AML-193 (cell line): ENCODE data around the gene ZBTB7C.

ENCODE experiments used
- DNase-seq, 2 experiments: peaks; one replicate each; lab custom pipeline; 2025; lab: John Stamatoyannopoulos, UW

The ZBTB7C gene

GRCh38 chr18:48188609-48189008, 220.6 kb downstream of the ZBTB7C start:
- no peak for DNase-seq

- no peak for DNase-seq
Measured at GRCh38 chr18:48186861-48187260, 222.3 kb downstream of the ZBTB7C start.

DNA sequence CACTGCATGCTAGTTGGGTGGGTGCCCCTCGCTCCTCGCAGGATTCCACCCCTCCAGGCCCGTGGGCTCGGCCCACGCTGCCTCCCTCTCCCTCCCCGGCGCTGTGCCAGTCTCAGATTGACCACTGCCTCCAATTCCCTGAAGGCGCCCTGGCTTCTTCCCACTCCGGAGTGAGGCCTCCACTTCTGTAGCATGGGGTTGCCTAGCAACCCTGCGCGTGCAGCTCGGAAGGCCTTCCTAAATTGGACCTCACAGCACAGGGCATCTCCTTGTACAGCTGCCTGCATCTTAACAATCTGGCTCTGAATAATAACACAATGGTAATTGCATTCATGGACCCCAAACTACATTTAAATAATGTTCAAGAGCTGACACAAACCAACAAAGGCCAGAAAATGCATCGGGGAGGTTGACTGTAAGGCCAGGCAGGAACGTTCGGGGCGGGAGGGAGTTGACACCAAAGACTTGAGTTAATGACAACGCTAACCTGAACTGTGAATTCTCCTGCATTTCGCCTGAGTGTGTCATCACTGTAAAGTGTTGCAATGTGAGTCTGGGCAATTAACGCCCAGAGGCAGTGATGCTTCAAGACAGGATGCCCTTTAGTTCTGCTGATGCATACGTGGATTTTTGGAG, 222.9 kb downstream of the ZBTB7C start:
- no peak for DNase-seq

- no peak for DNase-seq
Measured at GRCh38 chr18:48184118-48184517, 225.1 kb downstream of the ZBTB7C start.

DNA sequence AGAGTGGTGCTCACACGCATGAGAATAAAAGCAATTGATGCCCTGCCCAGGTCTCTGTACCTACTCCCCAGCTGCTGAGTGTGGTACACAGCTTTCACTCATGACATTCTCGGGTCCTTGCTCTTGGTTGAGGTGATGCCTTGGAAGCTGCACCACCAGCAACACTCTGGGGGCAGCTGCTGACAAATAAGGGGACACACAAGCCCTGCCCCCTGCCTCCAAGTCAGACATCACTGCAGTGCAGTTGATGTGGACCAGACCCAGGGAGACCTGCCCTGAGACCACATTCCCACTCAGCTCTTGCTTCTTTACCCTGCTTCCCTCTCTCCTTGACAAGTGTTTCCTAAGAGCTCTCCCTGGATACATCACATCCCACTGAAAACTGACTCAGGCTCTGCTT, 225.6 kb downstream of the ZBTB7C start:
- no peak for DNase-seq

- no peak for DNase-seq
Measured at GRCh38 chr18:48182779-48183178, 226.4 kb downstream of the ZBTB7C start.

GRCh38 chr18:48181857-48182256, 227.3 kb downstream of the ZBTB7C start:
- no peak for DNase-seq

DNA sequence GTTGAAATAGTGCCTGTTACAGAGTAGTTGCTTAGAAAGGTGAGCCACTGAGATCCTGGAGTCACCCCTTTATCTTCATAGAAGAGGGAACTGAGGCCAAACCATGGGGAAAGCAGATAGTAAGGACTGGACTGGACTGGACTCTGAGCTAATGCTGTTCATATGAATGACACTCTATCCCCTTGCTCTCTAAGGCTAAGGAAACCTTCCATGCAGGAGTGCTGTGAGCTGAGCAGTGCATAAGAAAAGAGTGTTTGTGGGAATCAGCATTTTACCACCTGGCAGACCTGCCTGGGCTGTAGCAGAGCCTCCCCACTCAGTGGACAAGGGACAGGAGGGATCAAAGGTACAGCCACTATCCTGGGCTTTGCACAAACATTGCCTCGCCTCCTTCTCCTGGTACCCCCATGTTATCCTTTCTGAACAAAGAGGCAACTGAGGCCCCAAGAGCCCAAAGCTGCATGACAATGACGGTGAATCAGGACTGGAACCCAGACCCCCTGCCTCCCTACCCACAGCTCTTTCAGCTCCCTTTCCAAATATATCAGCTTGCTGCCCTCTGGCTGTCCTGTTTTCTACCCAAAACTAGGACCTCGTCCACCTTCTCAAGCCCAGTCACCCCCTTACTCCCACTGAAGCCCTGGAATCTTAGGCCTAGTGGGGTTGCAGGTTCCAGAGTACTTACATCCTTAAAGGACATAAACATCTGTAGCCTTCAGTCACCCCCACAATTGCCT, 227.9 kb downstream of the ZBTB7C start:
- no peak for DNase-seq

- no peak for DNase-seq
Measured at GRCh38 chr18:48179666-48180065, 229.5 kb downstream of the ZBTB7C start.

- DNase-seq = no peak
Measured at GRCh38 chr18:48179001-48179400, 230.2 kb downstream of the ZBTB7C start.

GRCh38 chr18:48176909-48177308, 232.3 kb downstream of the ZBTB7C start:
- DNase-seq = no peak

GRCh38 chr18:48173557-48173956, 235.6 kb downstream of the ZBTB7C start:
- no peak for DNase-seq

DNA sequence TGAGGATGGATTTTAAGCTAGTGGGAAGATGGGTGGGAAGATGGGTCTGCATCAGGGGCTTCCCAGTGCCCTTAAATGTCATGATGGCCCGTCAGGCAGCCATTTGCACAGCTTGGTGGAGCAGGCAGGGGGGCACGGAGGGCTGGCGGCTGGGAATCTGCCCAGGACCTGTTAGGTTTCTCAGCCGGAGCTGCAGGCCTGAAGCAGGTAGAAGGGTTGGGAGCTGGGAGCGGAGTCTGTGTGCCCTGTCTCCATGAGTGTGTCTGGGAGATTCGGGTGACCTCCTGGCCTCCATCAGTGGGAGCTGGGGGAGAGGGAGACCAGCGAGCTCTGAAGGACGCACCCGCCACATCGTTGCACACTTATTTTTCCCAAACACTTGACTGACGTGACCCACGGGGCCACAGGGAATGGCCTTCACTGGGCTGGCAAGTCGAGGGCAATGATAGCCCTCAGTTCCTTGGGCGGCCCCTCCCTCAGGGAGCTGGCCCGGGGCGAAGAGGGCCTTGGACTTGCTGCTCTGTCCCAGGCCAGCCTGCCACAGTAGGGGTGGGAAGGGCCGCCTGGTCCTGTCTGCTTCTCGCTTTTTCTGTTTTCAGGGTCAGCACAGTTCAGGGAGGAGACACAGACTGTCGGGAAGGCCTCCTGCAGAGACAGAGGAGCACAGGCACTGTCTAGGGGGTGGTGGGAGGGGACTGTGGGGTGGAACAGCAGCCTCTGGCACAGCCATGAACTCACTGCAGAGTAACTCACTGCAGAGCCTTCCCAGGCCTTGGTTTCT, 236.8 kb downstream of the ZBTB7C start:
- DNase-seq = no peak

GRCh38 chr18:48171490-48172188, 237.5 kb downstream of the ZBTB7C start:
- DNase-seq = no peak

- no peak for DNase-seq
Measured at GRCh38 chr18:48170651-48171050, 238.5 kb downstream of the ZBTB7C start.

GRCh38 chr18:48168861-48169260, 240.3 kb downstream of the ZBTB7C start:
- DNase-seq = no peak

DNA sequence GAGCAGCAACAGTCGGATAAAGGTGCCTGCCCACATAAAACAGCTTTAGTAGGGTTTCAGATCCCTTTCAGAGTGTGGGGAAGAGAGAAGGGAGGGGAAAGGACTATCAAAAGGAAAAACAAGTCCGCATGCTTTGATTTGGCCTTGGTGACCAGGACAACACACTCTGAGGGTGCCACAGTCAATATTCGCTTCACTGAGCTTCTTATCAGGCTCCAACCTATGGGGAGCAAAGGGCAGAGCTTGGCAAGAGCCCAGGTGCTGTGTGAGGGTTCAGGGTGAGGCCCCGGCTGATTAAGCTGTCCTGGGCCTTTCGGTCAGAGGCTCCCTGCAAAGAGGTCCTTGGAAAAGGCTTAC, 241.3 kb downstream of the ZBTB7C start:
- no peak for DNase-seq

DNA sequence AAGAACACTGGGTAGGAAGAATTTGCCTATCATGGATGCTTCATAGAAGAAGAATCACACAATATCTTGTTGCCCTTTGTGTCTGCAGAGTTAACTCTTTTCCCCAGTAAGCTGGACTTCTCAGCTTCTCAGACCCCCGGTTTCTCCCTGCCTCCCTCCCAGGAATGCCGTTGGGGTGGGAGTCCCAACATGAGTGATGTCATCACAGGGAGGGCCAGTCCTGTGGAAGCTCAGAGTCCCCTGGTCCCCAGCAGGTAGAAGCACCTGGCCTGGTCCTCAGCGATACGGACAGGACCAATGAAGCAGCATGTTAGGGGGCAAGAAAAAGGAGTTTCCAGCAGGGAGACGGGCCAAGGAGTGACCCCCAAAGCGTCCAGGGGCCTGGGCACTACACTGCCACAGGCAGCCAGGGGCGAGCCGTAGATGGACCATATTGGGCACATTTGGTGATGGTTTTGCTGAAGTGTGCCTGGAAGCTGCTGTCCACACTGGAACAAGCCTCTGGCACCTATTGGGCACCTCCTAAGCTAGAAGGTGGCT, 242.8 kb downstream of the ZBTB7C start:
- DNase-seq = no peak

DNA sequence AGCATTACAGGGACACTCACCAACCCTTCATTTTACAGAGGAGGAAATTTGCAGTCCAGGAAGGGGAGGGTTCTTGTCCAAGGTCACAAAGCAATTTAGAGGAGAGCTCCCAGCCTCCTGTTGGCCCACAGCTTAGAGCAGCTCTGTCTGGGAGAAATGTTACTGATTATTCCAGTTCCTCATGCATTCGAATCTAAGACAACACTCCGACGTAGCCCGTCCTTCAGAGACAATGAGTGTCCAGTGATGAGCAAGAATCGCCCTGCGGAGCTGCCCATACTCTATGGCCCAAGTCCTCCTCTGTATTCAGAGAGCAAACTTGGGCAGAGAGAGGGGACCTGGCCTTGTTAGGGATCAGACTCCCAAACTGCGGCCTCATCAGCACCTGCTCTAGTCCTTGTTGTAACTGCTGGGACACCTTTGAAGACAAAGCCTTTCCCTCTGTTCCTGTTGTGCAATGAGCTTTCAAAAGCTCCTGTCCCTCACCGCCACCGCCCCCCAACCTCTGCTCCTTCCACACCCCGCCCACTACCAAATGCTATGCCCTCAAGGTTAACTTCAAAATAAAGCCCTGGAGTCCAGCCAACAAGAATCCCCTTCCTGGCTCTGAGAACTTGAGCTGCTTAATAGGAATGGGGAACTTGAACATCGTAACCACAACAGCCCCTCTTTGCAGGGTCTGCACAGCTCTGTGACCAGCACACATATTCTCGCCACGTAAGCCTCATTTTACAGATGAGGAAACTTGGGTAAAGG, 243.9 kb downstream of the ZBTB7C start:
- peak; percentile 62 to 66 for DNase-seq

GRCh38 chr18:48164701-48165100, 244.5 kb downstream of the ZBTB7C start:
- no peak for DNase-seq

DNA sequence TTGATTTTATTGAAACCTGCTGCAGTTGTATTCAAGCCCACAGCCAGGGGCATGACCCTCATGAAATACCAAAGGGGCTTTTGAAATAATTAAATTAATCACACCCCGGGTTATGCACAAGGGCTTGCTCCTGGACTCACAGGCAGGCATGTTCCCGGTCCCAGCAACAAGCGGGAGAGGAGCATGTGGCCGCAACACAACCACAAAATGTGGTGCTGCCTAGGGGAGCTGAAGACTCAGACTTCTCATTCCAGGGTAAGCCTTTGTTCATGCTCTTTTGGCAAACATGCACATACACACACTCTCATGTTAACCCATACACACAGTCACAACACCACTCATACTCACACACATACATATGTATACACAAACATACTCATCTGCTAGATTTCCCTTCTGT, 245.1 kb downstream of the ZBTB7C start:
- no peak for DNase-seq

DNA sequence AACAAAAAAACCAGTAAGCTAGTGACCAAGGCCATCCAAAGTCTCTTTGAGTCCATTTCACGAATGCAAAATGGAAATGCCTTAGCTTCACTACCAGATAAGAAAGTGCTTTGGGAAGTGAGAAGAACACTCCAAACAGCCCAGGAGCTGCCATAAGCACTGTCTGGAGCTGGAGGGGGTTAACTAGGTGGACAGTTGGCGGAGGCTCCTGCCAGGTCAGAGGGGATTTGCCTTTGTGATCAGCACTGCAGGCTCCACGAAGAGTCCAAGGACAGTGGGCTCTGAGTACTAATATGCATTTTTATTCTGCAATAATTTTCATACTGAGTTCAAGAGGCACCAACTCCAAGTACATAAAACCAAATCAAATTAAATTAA, 245.5 kb downstream of the ZBTB7C start:
- DNase-seq = no peak
